Daoy (cell line): Measurements from ENCODE around the gene STC2. TPM values are rescaled to one million over a fixed set of nuclear protein-coding genes. Genes with fewer than 3 reads are reported as not detected.
A peak's percentile ranks its signal among the peaks of the same experiment; 100 is the strongest.
"Not testable (repeated sequence)": the region's sequence is repeated elsewhere in the genome, so short reads cannot be mapped to it uniquely, and the experiment has no call there.

Experiments used
- DNase-seq: peaks from one replicate; pipeline ENCODE4 v3.0.0-alpha.2; 2015; ENCODE audit warnings: low read depth
- total RNA-seq: library from RNA; depleted of rRNA; stranded (reverse); fragments of >200 nt; shearing (Covaris generic); gene quantifications from 2 replicates; pipeline ENCODE4 v1.2.3, GENCODE V29; 2014; rRNA removed

STC2 gene, protein sequence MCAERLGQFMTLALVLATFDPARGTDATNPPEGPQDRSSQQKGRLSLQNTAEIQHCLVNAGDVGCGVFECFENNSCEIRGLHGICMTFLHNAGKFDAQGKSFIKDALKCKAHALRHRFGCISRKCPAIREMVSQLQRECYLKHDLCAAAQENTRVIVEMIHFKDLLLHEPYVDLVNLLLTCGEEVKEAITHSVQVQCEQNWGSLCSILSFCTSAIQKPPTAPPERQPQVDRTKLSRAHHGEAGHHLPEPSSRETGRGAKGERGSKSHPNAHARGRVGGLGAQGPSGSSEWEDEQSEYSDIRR
- total RNA-seq: 144 and 149 TPM in 2 replicates

DNA sequence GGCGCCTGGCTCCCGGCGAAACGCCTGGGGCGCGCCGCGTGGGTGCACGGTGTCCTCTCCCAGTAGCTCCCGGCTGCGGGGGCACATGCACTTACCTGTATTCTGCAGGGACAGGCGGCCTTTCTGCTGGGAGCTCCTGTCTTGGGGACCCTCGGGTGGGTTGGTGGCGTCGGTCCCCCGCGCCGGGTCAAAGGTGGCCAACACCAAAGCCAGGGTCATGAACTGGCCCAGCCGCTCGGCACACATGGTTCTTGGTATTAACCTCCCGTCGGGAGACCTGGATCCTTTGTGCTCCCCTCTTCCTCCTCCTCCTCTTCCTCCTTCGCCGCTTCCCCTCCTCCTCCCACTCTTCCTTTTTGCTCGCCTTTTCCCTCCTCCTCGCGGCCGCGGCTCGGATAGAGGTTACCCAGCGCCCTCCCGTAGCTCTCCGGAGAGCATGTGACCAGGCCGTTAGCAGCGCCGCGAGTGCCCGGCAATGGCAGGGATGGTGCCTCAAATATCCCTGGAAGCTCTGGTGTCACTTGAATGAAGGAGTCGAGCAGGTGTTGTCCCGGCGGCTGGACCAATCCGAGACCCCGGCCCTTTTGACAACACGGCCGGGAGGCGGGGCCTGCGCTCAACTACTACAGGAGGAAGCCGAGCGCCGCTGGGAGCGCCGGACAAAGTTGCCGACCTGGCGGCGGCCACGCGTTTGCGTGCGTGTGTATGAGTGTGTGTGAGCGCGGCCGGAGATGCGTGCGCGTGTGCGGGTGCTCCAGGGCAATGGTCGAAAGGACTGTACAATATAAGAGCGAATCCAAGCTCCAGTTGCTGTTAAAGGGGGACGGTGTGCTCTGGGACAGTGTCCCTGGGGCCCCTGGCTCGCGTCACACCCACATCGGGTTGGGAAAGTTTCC is at the start of gene STC2:
STC2 (minus strand) TSS at position 467 of the 896 bp plus-strand sequence; CDS start at position 246, 221 bp downstream.
- peak; percentile 97 for DNase-seq

- no peak for DNase-seq
Observed at GRCh38 chr5:173371400-173371799, 43.2 kb upstream of the STC2 start.

DNA sequence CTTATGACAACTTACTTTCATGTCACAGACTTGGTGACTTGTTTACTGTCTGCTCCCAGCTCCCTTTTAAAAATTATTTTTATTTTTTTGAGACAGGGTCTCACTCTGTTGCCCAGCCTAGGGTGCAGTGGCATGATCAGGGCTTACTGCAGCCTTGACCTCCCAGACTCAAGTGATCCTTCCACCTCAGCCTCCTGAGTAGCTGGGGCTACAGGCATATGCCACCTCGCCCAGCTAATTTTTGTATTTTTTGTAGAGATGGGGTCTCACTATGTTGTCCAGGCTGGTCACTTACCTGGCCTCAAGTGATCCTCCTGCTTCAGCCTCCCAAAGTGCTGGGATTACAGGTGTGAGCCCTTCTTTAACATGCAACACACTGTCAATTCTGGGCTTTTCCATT is 35.2 kb upstream of the STC2 start:
- DNase-seq: not testable (repeated sequence)

DNA sequence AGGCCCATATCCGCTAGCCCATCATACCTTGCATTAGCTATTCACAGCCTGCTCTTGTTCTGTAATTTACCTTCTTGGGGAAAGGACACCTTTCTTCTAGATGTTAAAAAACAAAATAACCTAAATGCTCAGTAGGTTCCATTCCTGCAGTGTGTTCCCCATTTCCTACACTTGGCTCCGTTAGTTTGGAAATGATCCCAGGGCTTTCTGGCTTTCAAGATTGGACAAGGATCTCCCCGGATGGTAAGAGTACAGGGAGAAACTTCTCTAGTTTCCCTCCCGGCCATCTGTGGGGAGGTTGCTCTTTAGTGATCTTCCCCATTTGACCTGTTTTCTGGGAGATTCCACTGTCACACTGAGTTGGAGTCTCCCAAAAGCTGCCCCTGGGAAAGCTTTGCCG is 27.3 kb upstream of the STC2 start:
- no peak for DNase-seq

GRCh38 chr5:173354645-173355044 is 26.4 kb upstream of the STC2 start:
- no peak for DNase-seq

- no peak for DNase-seq
Observed at GRCh38 chr5:173352366-173353349, 24.4 kb upstream of the STC2 start.

- no peak for DNase-seq
Observed at GRCh38 chr5:173342813-173343755, 14.9 kb upstream of the STC2 start.

GRCh38 chr5:173341961-173342430 is 13.8 kb upstream of the STC2 start:
- DNase-seq: no peak

DNA sequence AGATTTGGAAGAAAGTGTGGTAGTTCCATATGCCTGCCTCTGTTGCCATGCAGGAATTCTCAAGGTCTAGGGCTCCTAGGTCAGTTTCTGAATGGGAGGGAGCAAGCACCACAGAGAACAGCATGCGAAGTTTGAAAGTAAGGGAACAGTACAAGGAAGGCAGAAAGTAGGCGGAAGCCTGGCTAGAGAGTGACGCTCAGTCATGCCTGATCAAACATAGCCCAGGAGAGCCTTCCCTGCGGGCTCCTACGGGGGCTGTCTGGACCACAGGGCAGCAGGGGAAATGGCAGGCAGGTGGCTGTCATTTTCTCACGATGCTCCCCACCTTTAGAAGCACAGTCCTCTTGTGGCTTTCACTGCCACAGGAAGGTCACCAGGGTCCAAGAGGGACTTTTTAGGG is 12.8 kb upstream of the STC2 start:
- no peak for DNase-seq

GRCh38 chr5:173340451-173340850 is 12.2 kb upstream of the STC2 start:
- no peak for DNase-seq

- DNase-seq: no peak
Observed at GRCh38 chr5:173339286-173339685, 11.1 kb upstream of the STC2 start.

- no peak for DNase-seq
Observed at GRCh38 chr5:173338380-173339015, 10.3 kb upstream of the STC2 start.

- DNase-seq: no peak
Observed at GRCh38 chr5:173334808-173335207, 6.6 kb upstream of the STC2 start.

GRCh38 chr5:173333925-173334661 is 5.9 kb upstream of the STC2 start:
- peak; percentile 29 for DNase-seq

GRCh38 chr5:173331956-173332479 is 3.8 kb upstream of the STC2 start:
- DNase-seq: peak; percentile 89

- DNase-seq: no peak
Observed at GRCh38 chr5:173331287-173331686, 3.1 kb upstream of the STC2 start.

GRCh38 chr5:173330338-173331206 is 2.4 kb upstream of the STC2 start:
- no peak for DNase-seq
